Neutrophil (primary cell): Measurements from ENCODE around the gene MDFIC.

Experiments used
- H3K27ac ChIP-seq: fragments of 200-600 bp; sonication (generic); 2 replicates; pipeline ENCODE4 v1.5.1; 2016; ENCODE audit warnings: mild to moderate bottlenecking, moderate library complexity
- H3K27me3 ChIP-seq: fragments of 200-600 bp; sonication (generic); 2 replicates; pipeline ENCODE4 v1.6.0; 2016; ENCODE audit warnings: mild to moderate bottlenecking
- H3K36me3 ChIP-seq: fragments of 200-600 bp; sonication (generic); 2 replicates; pipeline ENCODE4 v1.5.1; 2017
- H3K4me1 ChIP-seq, 2 experiments: fragments of 200-600 bp in 1 of 2; sonication (generic) in 1 of 2; 1 replicate in 1 of 2; 2 replicates in 1 of 2; pipeline versions ENCODE4 v1.5.1 to v1.6.1; 2013 to 2016; ENCODE audit warnings: low read depth in 1 of 2, low read length in 1 of 2, mild to moderate bottlenecking in 1 of 2, moderate library complexity in 1 of 2; ENCODE audit not compliant: control insufficient read depth in 1 of 2, insufficient read depth in 1 of 2
- H3K4me3 ChIP-seq, 2 experiments: fragments of 200-600 bp in 1 of 2; sonication (generic) in 1 of 2; 1 replicate in 1 of 2; 2 replicates in 1 of 2; pipeline ENCODE4 v1.5.1; 2013 to 2016; ENCODE audit warnings: low read depth in 1 of 2, low read length in 1 of 2, mild to moderate bottlenecking in 1 of 2, moderate library complexity in 1 of 2
- H3K9me3 ChIP-seq: fragments of 200-600 bp; sonication (generic); 2 replicates; pipeline ENCODE4 v1.5.1; 2016
- CTCF ChIP-seq: fragments of 200-600 bp; sonication (generic); IDR thresholded peaks from 2 replicates; pipeline ENCODE4 v1.5.1; 2016; ENCODE audit warnings: antibody characterized with exemption

The MDFIC gene

GRCh38 chr7:114942446-114943175 lies 20.7 kb downstream of the MDFIC start:
- Histone ChIP-seq H3K9me3 (no peaks in the 10 kb centered on the region), H3K4me3 (no peak overlapping the region), H3K27ac (no peak overlapping the region), H3K27me3 (no peaks in the 10 kb centered on the region), H3K36me3 (no peaks in the 10 kb centered on the region), H3K4me1 (no peaks in the 10 kb centered on the region)
- no peak for TF ChIP-seq CTCF

- Histone ChIP-seq H3K36me3 (no peaks in the 10 kb centered on the region), H3K27me3 (no peaks in the 10 kb centered on the region), H3K9me3 (no peaks in the 10 kb centered on the region), H3K27ac (no peak overlapping the region), H3K4me3 (no peak overlapping the region), H3K4me1 (no peaks in the 10 kb centered on the region)
- no peak for TF ChIP-seq CTCF
Measured at GRCh38 chr7:114943530-114943929, 21.6 kb downstream of the MDFIC start.

GRCh38 chr7:114943953-114944744 lies 22.3 kb downstream of the MDFIC start:
- Histone ChIP-seq H3K4me3 (no peak overlapping the region), H3K9me3 (no peaks in the 10 kb centered on the region), H3K4me1 (no peaks in the 10 kb centered on the region), H3K36me3 (no peaks in the 10 kb centered on the region), H3K27ac (no peak overlapping the region), H3K27me3 (no peaks in the 10 kb centered on the region)
- no peak for TF ChIP-seq CTCF

GRCh38 chr7:114944745-114945625 lies 23.1 kb downstream of the MDFIC start:
- Histone ChIP-seq H3K4me3 (no peak overlapping the region), H3K9me3 (no peaks in the 10 kb centered on the region), H3K36me3 (no peaks in the 10 kb centered on the region), H3K27me3 (no peaks in the 10 kb centered on the region), H3K4me1 (no peaks in the 10 kb centered on the region), H3K27ac (no peak overlapping the region)
- no peak for TF ChIP-seq CTCF

- no peaks in the 10 kb centered on the region for H3K27me3 ChIP-seq
- no peak overlapping the region for H3K27ac ChIP-seq
- no peak for TF ChIP-seq CTCF
- H3K4me1 ChIP-seq: no peaks in the 10 kb centered on the region
- H3K36me3 ChIP-seq: no peaks in the 10 kb centered on the region
- no peaks in the 10 kb centered on the region for H3K9me3 ChIP-seq
- H3K4me3 ChIP-seq: no peak overlapping the region
Measured at GRCh38 chr7:114949231-114949630, 27.3 kb downstream of the MDFIC start.
